ENCODE data around the gene TMEM185A. TPM values are rescaled to one million over a fixed set of nuclear protein-coding genes. Genes with fewer than 3 reads are reported as not detected.
"Not testable (repeated sequence)": the region's sequence is repeated elsewhere in the genome, so short reads cannot be mapped to it uniquely, and the experiment has no call there.

TMEM185A gene
- total RNA-seq, 1 donor, result 5.5 TPM

DNA sequence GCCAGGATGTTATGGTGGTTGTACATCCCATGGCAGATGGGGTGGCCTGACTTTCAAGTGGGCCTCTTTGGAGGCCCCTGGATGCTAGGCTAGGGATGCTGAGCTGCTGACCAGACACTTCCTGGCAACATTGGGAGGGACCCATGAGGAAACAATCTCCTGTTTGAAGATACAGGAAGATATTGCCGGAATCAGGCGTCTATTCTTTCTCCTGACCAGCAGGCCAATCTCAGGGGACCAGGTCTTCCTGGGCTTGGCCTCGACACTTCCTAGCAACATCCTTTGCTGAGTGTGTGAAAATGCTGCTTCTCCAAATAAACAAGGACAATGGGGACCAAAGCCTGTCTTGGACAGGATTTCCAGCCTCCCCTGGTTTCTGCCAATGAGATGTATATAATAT lies 83.8 kb downstream of the TMEM185A start:
- not testable (repeated sequence) for H3K4me1 ChIP-seq (ENCODE audit: insufficient read depth, low read length); H3K9me3 ChIP-seq (ENCODE audit: low read depth, low read length); H3K27me3 ChIP-seq (ENCODE audit: insufficient read depth, low read length); H3K4me3 ChIP-seq (ENCODE audit: low read length)

DNA sequence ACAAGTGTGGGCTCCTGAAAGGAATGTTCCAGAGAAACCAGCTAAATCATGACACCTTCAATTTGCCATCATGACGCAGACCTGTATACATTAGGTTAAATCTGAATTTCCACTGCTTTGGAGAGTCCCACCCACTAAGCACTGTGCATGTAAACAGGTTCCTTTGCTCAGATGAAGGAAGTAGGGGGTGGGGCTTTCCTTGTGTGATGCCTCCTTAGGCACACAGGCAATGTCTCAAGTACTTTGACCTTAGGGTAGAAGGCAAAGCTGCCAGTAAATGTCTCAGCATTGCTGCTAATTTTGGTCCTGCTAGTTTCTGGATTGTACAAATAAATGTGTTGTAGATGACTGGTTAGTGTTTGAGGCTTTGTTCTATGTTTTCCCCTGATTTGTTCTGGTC lies 84.6 kb downstream of the TMEM185A start:
- not testable (repeated sequence) for H3K9me3 ChIP-seq (ENCODE audit: low read depth, low read length); H3K27me3 ChIP-seq (ENCODE audit: insufficient read depth, low read length); H3K4me1 ChIP-seq (ENCODE audit: insufficient read depth, low read length); H3K4me3 ChIP-seq (ENCODE audit: low read length)

Other genes with a start within 250 kb of the TMEM185A start
- 89.9 TPM for gene IDS, start 126.5 kb downstream of the TMEM185A start, total RNA-seq
- gene EOLA1, start 90.8 kb downstream of the TMEM185A start, total RNA-seq, result 15.8 TPM
- not detected for gene HSFX3, start 81.9 kb downstream of the TMEM185A start, total RNA-seq
- gene MAGEA9B, start 44.3 kb downstream of the TMEM185A start, total RNA-seq, result not detected
- gene HSFX2, start 36.5 kb downstream of the TMEM185A start, total RNA-seq, result 0.21 TPM
- gene MAGEA11, start 80.3 kb upstream of the TMEM185A start, total RNA-seq, result not detected
- gene HSFX1, start 142.3 kb upstream of the TMEM185A start, total RNA-seq, result not detected
- gene MAGEA9, start 150.1 kb upstream of the TMEM185A start, total RNA-seq, result not detected
- not detected for gene MAGEA8, start 249.4 kb upstream of the TMEM185A start, total RNA-seq